Natural killer cell (primary cell): Measurements from ENCODE around the gene ELOVL1. TPM values are rescaled to one million over a fixed set of nuclear protein-coding genes. Genes with fewer than 3 reads are reported as not detected.

Source experiments
- ATAC-seq, 3 donors: fragments of 150-1000 bp in 2 of 3; fragments of 200-7000 bp in 1 of 3; cut with Tn5 transposase; 1 replicate in 1 of 3; 2 replicates in 2 of 3; pipeline ENCODE4 v1.10.0; 2021; ENCODE audit warnings: mild to moderate bottlenecking in 2 of 3, moderate library complexity in 2 of 3
- DNase-seq, 2 donors: peaks; one replicate each; pipeline versions ENCODE4 v3.0.0 to v3.0.0-alpha.2; 2013 to 2021; ENCODE audit warnings: mixed read lengths in 1 of 2
- H3K27ac ChIP-seq: one replicate; pipeline ENCODE4 v1.5.1; 2013; ENCODE audit warnings: mild to moderate bottlenecking, low read length
- H3K27me3 ChIP-seq: one replicate; pipeline ENCODE4 v1.6.1; 2013; ENCODE audit warnings: low read length; ENCODE audit not compliant: control insufficient read depth, insufficient read depth
- H3K36me3 ChIP-seq: one replicate; pipeline ENCODE4 v1.6.1; 2013; ENCODE audit warnings: low read length; ENCODE audit not compliant: control insufficient read depth, insufficient read depth
- H3K4me1 ChIP-seq: one replicate; pipeline ENCODE4 v1.6.1; 2013; ENCODE audit warnings: low read length; ENCODE audit not compliant: control insufficient read depth, insufficient read depth
- H3K4me3 ChIP-seq: one replicate; pipeline ENCODE4 v1.5.1; 2013; ENCODE audit warnings: low read length
- H3K9me3 ChIP-seq: one replicate; pipeline ENCODE4 v1.6.1; 2013; ENCODE audit warnings: low read length; ENCODE audit not compliant: control insufficient read depth, insufficient read depth
- H3K27ac Mint-ChIP-seq, 2 donors: one replicate each; pipeline ENCODE4 v1.8.0; 2022; ENCODE audit warnings: mild to moderate bottlenecking in 2 of 2, mixed read lengths in 2 of 2, moderate library complexity in 1 of 2
- H3K27me3 Mint-ChIP-seq, 2 donors: one replicate each; pipeline ENCODE4 v1.8.0; 2022; ENCODE audit warnings: low read depth in 2 of 2, mixed read lengths in 2 of 2
- H3K36me3 Mint-ChIP-seq: one replicate; pipeline ENCODE4 v1.8.0; 2022; ENCODE audit warnings: mixed read lengths
- H3K4me1 Mint-ChIP-seq, 2 donors: one replicate each; pipeline ENCODE4 v1.8.0; 2022; ENCODE audit warnings: mixed read lengths in 2 of 2
- H3K4me3 Mint-ChIP-seq: one replicate; pipeline ENCODE4 v1.8.0; 2022; ENCODE audit warnings: mild to moderate bottlenecking, moderate library complexity, mixed read lengths
- H3K9me3 Mint-ChIP-seq, 2 donors: one replicate each; pipeline ENCODE4 v1.8.0; 2022; ENCODE audit warnings: mixed read lengths in 2 of 2
- CTCF ChIP-seq: fragments of 200-600 bp; IDR thresholded peaks from one replicate; pipeline ENCODE4 v1.8.0; 2022; ENCODE audit warnings: antibody characterized with exemption
- WGBS: methylation state at CpG from one replicate; pipeline ENCODE4 v1.1.7; 2013; ENCODE audit warnings: missing lambda C conversion rate; ENCODE audit not compliant: insufficient coverage; 5-methylcytosine and 5-hydroxymethylcytosine counted together
- intact Hi-C: fragments of 100-400 bp; cut with micrococcal nuclease; formaldehyde crosslinking; loops from one replicate; pipeline ENCODE4 v1.14.2; 2022
- total RNA-seq, 4 donors: library from RNA; stranded (reverse); fragments of 120-200 nt in 1 of 4; gene quantifications; one replicate each; pipeline versions ENCODE4 v1.2.3 to v1.2.4, GENCODE V29; 2013 to 2022

ELOVL1 gene
- total RNA-seq, 3 donors from 2014 or later (not counting 1 experiment from before 2014, with no cell fraction given), result 53.2 to 73.0 (median 67.5) TPM

GRCh38 chr1:43318831-43319230, 49.0 kb downstream of the ELOVL1 start:
- Mint-ChIP-seq H3K27ac (no peak overlapping the region), H3K9me3 (no peaks in the 10 kb centered on the region), H3K4me1 (peaks cover 0 to 12% of the 10 kb centered on the region in 2 donors), H3K36me3 (no peaks in the 10 kb centered on the region), H3K27me3 (no peaks in the 10 kb centered on the region), H3K4me3 (no peak overlapping the region)
- H3K27ac ChIP-seq, result no peak overlapping the region
- WGBS, result 83% methylated on average over 3 of the region's 4 CpGs
- H3K9me3 ChIP-seq, result no peaks in the 10 kb centered on the region
- intact Hi-C loops, result no loop called here
- no peaks in the 10 kb centered on the region for H3K27me3 ChIP-seq
- H3K36me3 ChIP-seq, result no peaks in the 10 kb centered on the region
- H3K4me3 ChIP-seq, result no peak overlapping the region
- DNase-seq (no peak), ATAC-seq (no peak)
- H3K4me1 ChIP-seq, result no peaks in the 10 kb centered on the region
- TF ChIP-seq CTCF, result no peak

- H3K27ac ChIP-seq, result no peak overlapping the region
- no peaks in the 10 kb centered on the region for H3K36me3 ChIP-seq
- TF ChIP-seq CTCF, result no peak
- Mint-ChIP-seq H3K27ac (no peak overlapping the region), H3K9me3 (no peaks in the 10 kb centered on the region), H3K27me3 (no peaks in the 10 kb centered on the region), H3K4me1 (peaks cover 0 to 12% of the 10 kb centered on the region in 2 donors), H3K36me3 (no peaks in the 10 kb centered on the region), H3K4me3 (no peak overlapping the region)
- ATAC-seq (no peak), DNase-seq (no peak)
- intact Hi-C loops, result no loop called here
- WGBS, result 90% methylated on average over 15 of the region's 15 CpGs
- H3K4me1 ChIP-seq, result no peaks in the 10 kb centered on the region
- H3K4me3 ChIP-seq, result no peak overlapping the region
- H3K27me3 ChIP-seq, result no peaks in the 10 kb centered on the region
- no peaks in the 10 kb centered on the region for H3K9me3 ChIP-seq
These were observed 49.9 kb downstream of the ELOVL1 start for GRCh38 chr1:43317817-43318471.

- Mint-ChIP-seq H3K27ac (peak overlapping the region in 1 of 2 donors; percentile 35), H3K9me3 (no peaks in the 10 kb centered on the region), H3K4me1 (peaks cover 0 to 12% of the 10 kb centered on the region in 2 donors), H3K36me3 (no peaks in the 10 kb centered on the region), H3K4me3 (no peak overlapping the region), H3K27me3 (no peaks in the 10 kb centered on the region)
- H3K36me3 ChIP-seq, result no peaks in the 10 kb centered on the region
- ATAC-seq (no peak), DNase-seq (no peak)
- no peaks in the 10 kb centered on the region for H3K4me1 ChIP-seq
- intact Hi-C loops, result no loop called here
- no peak overlapping the region for H3K27ac ChIP-seq
- H3K9me3 ChIP-seq, result no peaks in the 10 kb centered on the region
- 94% methylated on average over 16 of the region's 16 CpGs for WGBS
- H3K27me3 ChIP-seq, result no peaks in the 10 kb centered on the region
- no peak for TF ChIP-seq CTCF
- H3K4me3 ChIP-seq, result no peak overlapping the region
These were observed 50.9 kb downstream of the ELOVL1 start for GRCh38 chr1:43316738-43317520.
